SU-DHL-6 (cell line): ENCODE measurements around the gene TAF15.

Experiments used
- H2AFZ ChIP-seq: fragments of 200-600 bp; sonication (generic); 2 replicates; pipeline ENCODE4 v1.6.1; 2014; ENCODE audit warnings: low read depth, mild to moderate bottlenecking, moderate library complexity, mixed read lengths, antibody characterized with exemption, low read length; ENCODE audit not compliant: severe bottlenecking
- H3F3A ChIP-seq: fragments of 200-600 bp; shearing (Covaris generic); 2 replicates; pipeline ENCODE4 v1.6.0; 2016; ENCODE audit warnings: antibody characterized with exemption, mild to moderate bottlenecking; ENCODE audit not compliant: insufficient read depth
- H3K27ac ChIP-seq: fragments of 200-600 bp; sonication (generic); 2 replicates; pipeline ENCODE4 v1.5.1; 2016; ENCODE audit warnings: low read depth, mild to moderate bottlenecking, low read length, moderate library complexity, mixed read lengths
- H3K27me3 ChIP-seq: fragments of 200-600 bp; sonication (generic), shearing (Covaris generic); 2 replicates; pipeline ENCODE4 v1.6.0; 2014; ENCODE audit warnings: mild to moderate bottlenecking, low read length
- H3K36me3 ChIP-seq: fragments of 200-600 bp; sonication (generic); 2 replicates; pipeline ENCODE4 v1.6.1; 2014; ENCODE audit warnings: mild to moderate bottlenecking, low read length, mixed read lengths
- H3K4me2 ChIP-seq: fragments of 300-600, 200-600 bp; shearing (Covaris generic), sonication (generic); 2 replicates; pipeline ENCODE4 v1.6.0; 2014; ENCODE audit warnings: low read length, low read depth, mild to moderate bottlenecking; ENCODE audit not compliant: poor library complexity, severe bottlenecking
- H3K4me3 ChIP-seq: fragments of 200-600 bp; sonication (generic); 2 replicates; pipeline ENCODE4 v1.5.1; 2014; ENCODE audit warnings: antibody characterized with exemption, low read length, mild to moderate bottlenecking, mixed read lengths; ENCODE audit not compliant: insufficient read depth, poor library complexity, severe bottlenecking
- H3K79me2 ChIP-seq: fragments of 200-600 bp; sonication (generic); 2 replicates; pipeline ENCODE4 v1.6.1; 2014; ENCODE audit warnings: mild to moderate bottlenecking, low read length, moderate library complexity; ENCODE audit not compliant: insufficient read depth
- H3K9ac ChIP-seq: fragments of 200-600 bp; sonication (generic); 2 replicates; pipeline ENCODE4 v1.7.0; 2014; ENCODE audit warnings: mild to moderate bottlenecking, low read length
- H3K9me2 ChIP-seq: fragments of 200-600 bp; sonication (generic); replicated peaks from 2 replicates; pipeline ENCODE4 v1.6.1; 2014; ENCODE audit warnings: low read length; ENCODE audit not compliant: insufficient read depth
- H3K9me3 ChIP-seq: fragments of 200-600 bp; sonication (generic); 2 replicates; pipeline ENCODE4 v1.6.1; 2014; ENCODE audit warnings: low read length, mixed read lengths; ENCODE audit not compliant: insufficient read depth
- H4K20me1 ChIP-seq: fragments of 200-600 bp; sonication (generic); 2 replicates; pipeline ENCODE4 v1.6.1; 2014; ENCODE audit warnings: low read depth, mild to moderate bottlenecking, antibody characterized with exemption, low read length, moderate library complexity, mixed read lengths
- EZH2phosphoT487 ChIP-seq: fragments of 200-600 bp; sonication (generic), shearing (Covaris generic); conservative IDR thresholded peaks from 2 replicates; pipeline ENCODE4 v1.6.1; 2018; ENCODE audit warnings: mild to moderate bottlenecking, antibody characterized with exemption, low read length, moderate library complexity, mixed read lengths
- TF ChIP-seq, protein P1 (sequence below): fragments of 200-600 bp; sonication (generic); IDR thresholded peaks from one replicate; pipeline ENCODE4 v1.5.1; 2017; ENCODE audit warnings: antibody characterized with exemption, mild to moderate bottlenecking, low read length, moderate library complexity; ENCODE audit not compliant: insufficient read depth, poor library complexity, severe bottlenecking

The TAF15 gene

DNA sequence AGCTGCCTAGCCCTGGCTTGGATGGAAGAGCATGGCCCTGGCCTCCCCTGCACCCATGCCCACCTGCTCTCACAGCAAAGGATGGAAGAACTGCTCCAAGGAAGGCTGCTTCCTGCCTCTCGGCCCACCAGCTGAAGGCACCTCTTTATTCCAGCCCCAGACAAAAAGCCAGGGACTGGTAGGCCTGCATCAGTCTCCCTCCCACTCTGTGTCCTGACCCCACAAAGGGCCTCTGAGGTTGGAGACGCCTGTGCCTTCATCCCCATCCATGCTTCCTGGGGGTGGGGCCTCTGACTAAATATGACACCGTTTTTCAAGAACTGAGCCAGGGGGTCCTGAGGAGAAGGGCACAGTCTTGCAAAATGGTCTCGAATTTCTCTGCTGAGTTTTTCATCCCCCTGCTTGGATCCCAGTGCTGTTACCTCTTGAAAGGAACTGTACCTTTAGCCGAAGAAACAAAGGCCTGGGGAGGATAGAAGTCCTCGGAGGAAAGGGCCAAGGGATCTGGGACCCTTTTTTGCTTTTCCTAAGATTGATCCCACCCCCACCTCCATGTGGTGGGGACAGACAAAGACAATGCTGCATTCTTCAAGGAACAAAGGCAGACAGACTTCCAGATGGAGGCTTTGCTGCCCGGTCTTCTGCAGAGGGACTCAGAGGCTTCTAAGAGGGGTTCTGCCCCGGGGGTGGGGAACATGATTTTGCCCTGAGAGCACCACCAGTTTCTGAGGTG, 43.4 kb upstream of the TAF15 start:
- no peaks in the 10 kb centered on the region for H3K79me2 ChIP-seq
- no peaks in the 10 kb centered on the region for H3K36me3 ChIP-seq
- H3K9me2 ChIP-seq = no peaks in the 10 kb centered on the region
- H2AFZ ChIP-seq = no peak overlapping the region
- H4K20me1 ChIP-seq = no peaks in the 10 kb centered on the region
- H3K4me3 ChIP-seq = no peak overlapping the region
- no peaks in the 10 kb centered on the region for H3F3A ChIP-seq
- H3K4me2 ChIP-seq = no peak overlapping the region
- H3K9me3 ChIP-seq = no peaks in the 10 kb centered on the region
- H3K9ac ChIP-seq = no peak overlapping the region
- H3K27ac ChIP-seq = no peak overlapping the region
- no peak for TF ChIP-seq EZH2phosphoT487
- TF ChIP-seq, protein P1, sequence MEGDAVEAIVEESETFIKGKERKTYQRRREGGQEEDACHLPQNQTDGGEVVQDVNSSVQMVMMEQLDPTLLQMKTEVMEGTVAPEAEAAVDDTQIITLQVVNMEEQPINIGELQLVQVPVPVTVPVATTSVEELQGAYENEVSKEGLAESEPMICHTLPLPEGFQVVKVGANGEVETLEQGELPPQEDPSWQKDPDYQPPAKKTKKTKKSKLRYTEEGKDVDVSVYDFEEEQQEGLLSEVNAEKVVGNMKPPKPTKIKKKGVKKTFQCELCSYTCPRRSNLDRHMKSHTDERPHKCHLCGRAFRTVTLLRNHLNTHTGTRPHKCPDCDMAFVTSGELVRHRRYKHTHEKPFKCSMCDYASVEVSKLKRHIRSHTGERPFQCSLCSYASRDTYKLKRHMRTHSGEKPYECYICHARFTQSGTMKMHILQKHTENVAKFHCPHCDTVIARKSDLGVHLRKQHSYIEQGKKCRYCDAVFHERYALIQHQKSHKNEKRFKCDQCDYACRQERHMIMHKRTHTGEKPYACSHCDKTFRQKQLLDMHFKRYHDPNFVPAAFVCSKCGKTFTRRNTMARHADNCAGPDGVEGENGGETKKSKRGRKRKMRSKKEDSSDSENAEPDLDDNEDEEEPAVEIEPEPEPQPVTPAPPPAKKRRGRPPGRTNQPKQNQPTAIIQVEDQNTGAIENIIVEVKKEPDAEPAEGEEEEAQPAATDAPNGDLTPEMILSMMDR = no peak
- H3K27me3 ChIP-seq = no peaks in the 10 kb centered on the region

DNA sequence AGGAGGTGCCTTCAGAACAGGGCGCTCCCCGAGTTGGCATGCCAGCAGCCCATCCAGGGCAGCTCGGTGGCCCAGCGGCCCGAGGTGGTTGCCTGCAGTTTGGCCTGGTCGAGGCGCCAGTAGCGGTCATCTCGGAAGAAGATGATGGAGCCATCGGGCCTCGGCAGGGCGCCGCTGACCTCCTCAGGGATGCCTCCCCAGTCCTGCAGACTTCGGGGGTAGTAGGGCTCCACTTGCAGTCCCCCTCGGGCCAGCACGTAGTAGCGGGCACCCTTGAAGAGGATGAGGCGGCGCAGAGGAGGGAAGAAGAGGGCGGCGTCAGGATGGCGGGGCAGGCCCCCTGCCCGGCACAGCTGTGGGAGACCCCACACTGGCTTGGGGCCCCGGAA, 42.8 kb upstream of the TAF15 start:
- Histone ChIP-seq H3K4me2 (no peak overlapping the region), H3K36me3 (no peaks in the 10 kb centered on the region), H3K9ac (no peak overlapping the region), H3K27me3 (no peaks in the 10 kb centered on the region), H3K79me2 (no peaks in the 10 kb centered on the region), H3K27ac (no peak overlapping the region), H3K9me2 (no peaks in the 10 kb centered on the region), H2AFZ (no peak overlapping the region), H4K20me1 (no peaks in the 10 kb centered on the region), H3F3A (no peaks in the 10 kb centered on the region), H3K9me3 (no peaks in the 10 kb centered on the region), H3K4me3 (no peak overlapping the region)
- TF ChIP-seq EZH2phosphoT487 = no peak
- TF ChIP-seq, protein P1 = no peak

DNA sequence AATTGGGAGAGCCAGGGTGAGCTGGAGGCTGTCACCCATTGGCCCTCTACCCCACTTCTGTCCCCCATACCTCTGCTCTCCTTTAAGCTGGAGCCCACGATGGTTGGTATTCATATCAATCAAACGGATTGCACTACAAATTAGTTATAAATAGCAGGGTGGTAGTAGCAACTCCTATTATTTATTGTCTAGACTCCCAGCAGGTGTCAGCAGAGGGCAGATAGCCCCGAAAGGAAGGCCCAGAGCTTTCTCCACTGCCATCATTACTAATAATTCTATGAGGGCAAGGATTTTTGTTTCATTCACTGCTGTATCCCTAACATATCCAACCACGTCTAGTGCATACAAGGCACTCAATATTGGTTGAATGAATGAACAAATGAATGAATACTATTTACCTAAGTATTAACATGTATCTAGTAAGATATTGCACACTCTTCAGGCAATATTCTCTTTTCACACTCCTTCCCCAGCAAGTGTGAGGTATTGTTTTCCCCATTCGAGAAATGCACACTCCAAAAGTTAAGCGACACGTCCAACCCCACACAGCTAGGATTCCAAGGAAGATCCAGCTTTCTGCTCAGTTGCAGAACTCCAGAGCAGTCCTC, 42.3 kb upstream of the TAF15 start:
- Histone ChIP-seq H3K27ac (no peak overlapping the region), H3F3A (no peaks in the 10 kb centered on the region), H3K9ac (no peak overlapping the region), H4K20me1 (no peaks in the 10 kb centered on the region), H2AFZ (no peak overlapping the region), H3K79me2 (no peaks in the 10 kb centered on the region), H3K36me3 (no peaks in the 10 kb centered on the region), H3K9me2 (no peaks in the 10 kb centered on the region), H3K9me3 (no peaks in the 10 kb centered on the region), H3K4me3 (no peak overlapping the region), H3K27me3 (no peaks in the 10 kb centered on the region), H3K4me2 (no peak overlapping the region)
- no peak for TF ChIP-seq EZH2phosphoT487
- TF ChIP-seq, protein P1 = peak; percentile 37
